ENCODE data around the gene ZBP1. TPM values are rescaled to one million over a fixed set of nuclear protein-coding genes. Genes with fewer than 3 reads are reported as not detected.
"Not testable (repeated sequence)": the region's sequence is repeated elsewhere in the genome, so short reads cannot be mapped to it uniquely, and the experiment has no call there.

ZBP1 gene
- total RNA-seq, 1 donor from 2014 or later: 0.41 TPM

- Mint-ChIP-seq H3K27me3 (ENCODE audit: insufficient read depth) (peaks cover 23% of the 10 kb centered on the region), H3K36me3 (ENCODE audit: low read depth) (no peaks in the 10 kb centered on the region), H3K9me3 (no peaks in the 10 kb centered on the region), H3K4me3 (no peak overlapping the region), H3K4me1 (ENCODE audit: low read depth) (no peaks in the 10 kb centered on the region), H3K27ac (no peak overlapping the region)
- intact Hi-C loops (cut with micrococcal nuclease): no loop called here
- DNase-seq (ENCODE audit: low spot score): no peak
These were observed 27.9 kb upstream of the ZBP1 start for GRCh38 chr20:57647933-57648785.

GRCh38 chr20:57647006-57647932, 27.0 kb upstream of the ZBP1 start:
- H3K27ac Mint-ChIP-seq: no peak overlapping the region
- no peak for DNase-seq (ENCODE audit: low spot score)
- no peaks in the 10 kb centered on the region for H3K4me1 Mint-ChIP-seq (ENCODE audit: low read depth)
- H3K4me3 Mint-ChIP-seq: no peak overlapping the region
- intact Hi-C loops (cut with micrococcal nuclease): no loop called here
- H3K9me3 Mint-ChIP-seq: no peaks in the 10 kb centered on the region
- peaks cover 29% of the 10 kb centered on the region for H3K27me3 Mint-ChIP-seq (ENCODE audit: insufficient read depth)
- no peaks in the 10 kb centered on the region for H3K36me3 Mint-ChIP-seq (ENCODE audit: low read depth)

GRCh38 chr20:57638895-57639236, 18.6 kb upstream of the ZBP1 start:
- no peaks in the 10 kb centered on the region for H3K36me3 Mint-ChIP-seq (ENCODE audit: low read depth)
- peaks cover 11% of the 10 kb centered on the region for H3K4me1 Mint-ChIP-seq (ENCODE audit: low read depth)
- H3K9me3 Mint-ChIP-seq: peaks cover 23% of the 10 kb centered on the region
- no peak overlapping the region for H3K4me3 Mint-ChIP-seq
- H3K27ac Mint-ChIP-seq: no peak overlapping the region
- H3K27me3 Mint-ChIP-seq (ENCODE audit: insufficient read depth): peaks cover 68% of the 10 kb centered on the region
- intact Hi-C loops (cut with micrococcal nuclease): no loop called here
- no peak for DNase-seq (ENCODE audit: low spot score)

GRCh38 chr20:57638173-57638894, 18.1 kb upstream of the ZBP1 start:
- no peak overlapping the region for H3K4me3 Mint-ChIP-seq
- peaks cover 70% of the 10 kb centered on the region for H3K27me3 Mint-ChIP-seq (ENCODE audit: insufficient read depth)
- no peak overlapping the region for H3K27ac Mint-ChIP-seq
- no peaks in the 10 kb centered on the region for H3K36me3 Mint-ChIP-seq (ENCODE audit: low read depth)
- intact Hi-C loops (cut with micrococcal nuclease): no loop called here
- DNase-seq (ENCODE audit: low spot score): no peak
- H3K4me1 Mint-ChIP-seq (ENCODE audit: low read depth): peaks cover 14% of the 10 kb centered on the region
- H3K9me3 Mint-ChIP-seq: peaks cover 25% of the 10 kb centered on the region

- peak; percentile 17 for DNase-seq (ENCODE audit: low spot score)
- Mint-ChIP-seq H3K36me3 (ENCODE audit: low read depth) (no peaks in the 10 kb centered on the region), H3K9me3 (peaks cover 31% of the 10 kb centered on the region), H3K27me3 (ENCODE audit: insufficient read depth) (peaks cover 76% of the 10 kb centered on the region), H3K4me3 (no peak overlapping the region), H3K4me1 (ENCODE audit: low read depth) (peaks cover 29% of the 10 kb centered on the region), H3K27ac (no peak overlapping the region)
- intact Hi-C loops (cut with micrococcal nuclease): loop anchor here (2.0 kb wide), 1 partner anchor 15 kb away; no protein-coding TSS in a partner anchor
These were observed 13.8 kb upstream of the ZBP1 start for GRCh38 chr20:57633945-57634491.

- Mint-ChIP-seq H3K27ac (no peak overlapping the region), H3K4me1 (ENCODE audit: low read depth) (peaks cover 41% of the 10 kb centered on the region), H3K27me3 (ENCODE audit: insufficient read depth) (peaks cover 68% of the 10 kb centered on the region), H3K4me3 (no peak overlapping the region), H3K36me3 (ENCODE audit: low read depth) (no peaks in the 10 kb centered on the region), H3K9me3 (peaks cover 25% of the 10 kb centered on the region)
- intact Hi-C loops (cut with micrococcal nuclease): no loop called here
- DNase-seq (ENCODE audit: low spot score): no peak
These were observed 12.1 kb upstream of the ZBP1 start for GRCh38 chr20:57632286-57632685.

- Mint-ChIP-seq H3K27me3 (ENCODE audit: insufficient read depth) (peaks cover 52% of the 10 kb centered on the region), H3K27ac (peak overlapping the region; percentile 21), H3K4me3 (peak overlapping the region; percentile 38), H3K9me3 (peaks cover 15% of the 10 kb centered on the region), H3K36me3 (ENCODE audit: low read depth) (peaks cover 5% of the 10 kb centered on the region), H3K4me1 (ENCODE audit: low read depth) (peaks cover 51% of the 10 kb centered on the region)
- no peak for DNase-seq (ENCODE audit: low spot score)
- intact Hi-C loops (cut with micrococcal nuclease): no loop called here
These were observed 9.8 kb upstream of the ZBP1 start for GRCh38 chr20:57630061-57630460.

- H3K9me3 Mint-ChIP-seq: peaks cover 20% of the 10 kb centered on the region
- intact Hi-C loops (cut with micrococcal nuclease); DNase-seq (ENCODE audit: low spot score); H3K36me3 Mint-ChIP-seq (ENCODE audit: low read depth): not testable (repeated sequence)
- peaks cover 47% of the 10 kb centered on the region for H3K4me1 Mint-ChIP-seq (ENCODE audit: low read depth)
- peak overlapping the region; percentile 31 for H3K27ac Mint-ChIP-seq
- peaks cover 48% of the 10 kb centered on the region for H3K27me3 Mint-ChIP-seq (ENCODE audit: insufficient read depth)
- peak overlapping the region; percentile 38 for H3K4me3 Mint-ChIP-seq
These were observed 9.3 kb upstream of the ZBP1 start for GRCh38 chr20:57629491-57629901.

- intact Hi-C loops (cut with micrococcal nuclease): loop anchor here (1.0 kb wide), 1 partner anchor 10 kb away; no protein-coding TSS in a partner anchor
- Mint-ChIP-seq H3K9me3 (peaks cover 25% of the 10 kb centered on the region), H3K27me3 (ENCODE audit: insufficient read depth) (peaks cover 49% of the 10 kb centered on the region), H3K4me1 (ENCODE audit: low read depth) (peaks cover 42% of the 10 kb centered on the region)
- H3K36me3 Mint-ChIP-seq (ENCODE audit: low read depth); H3K4me3 Mint-ChIP-seq; H3K27ac Mint-ChIP-seq; DNase-seq (ENCODE audit: low spot score): not testable (repeated sequence)
These were observed 8.7 kb upstream of the ZBP1 start for GRCh38 chr20:57628962-57629308.

GRCh38 chr20:57628047-57628961, 8.1 kb upstream of the ZBP1 start:
- peaks cover 38% of the 10 kb centered on the region for H3K4me1 Mint-ChIP-seq (ENCODE audit: low read depth)
- intact Hi-C loops (cut with micrococcal nuclease): loop anchor here (1.0 kb wide), 1 partner anchor 9 kb away; no protein-coding TSS in a partner anchor
- DNase-seq (ENCODE audit: low spot score): peak; percentile 16
- peaks cover 26% of the 10 kb centered on the region for H3K9me3 Mint-ChIP-seq
- peak overlapping the region; percentile 88 for H3K27ac Mint-ChIP-seq
- H3K4me3 Mint-ChIP-seq: peak overlapping the region; percentile 46
- peaks cover 47% of the 10 kb centered on the region for H3K27me3 Mint-ChIP-seq (ENCODE audit: insufficient read depth)
- H3K36me3 Mint-ChIP-seq (ENCODE audit: low read depth): peaks cover 5% of the 10 kb centered on the region

GRCh38 chr20:57627339-57627738, 7.1 kb upstream of the ZBP1 start:
- Mint-ChIP-seq H3K4me3 (no peak overlapping the region), H3K9me3 (peaks cover 24% of the 10 kb centered on the region), H3K4me1 (ENCODE audit: low read depth) (peaks cover 42% of the 10 kb centered on the region), H3K36me3 (ENCODE audit: low read depth) (peaks cover 5% of the 10 kb centered on the region), H3K27ac (no peak overlapping the region), H3K27me3 (ENCODE audit: insufficient read depth) (peaks cover 37% of the 10 kb centered on the region)
- intact Hi-C loops (cut with micrococcal nuclease): no loop called here
- no peak for DNase-seq (ENCODE audit: low spot score)

Measured in activated T-helper 1 cell treated with anti-CD3 and anti-CD28 coated beads, Interleukin-12 subunit alpha, Interleukin-12 subunit beta, Interleukin-2, Interleukin-4 antibody, amounts not matched to agents 30 ng/mL and 10 ng/mL and 1 ng/mL, durations not matched to agents 14 hours and 24 hours and 36 hours (primary cell).